PFSK-1 (cell line): Measurements from ENCODE around the gene DRGX.

Source experiments
- POLR2AphosphoS5 ChIP-seq: IDR thresholded peaks from 2 replicates; pipeline ENCODE4 v1.6.1; 2012; ENCODE audit warnings: low read depth, mild to moderate bottlenecking, control low read depth, low read length, moderate library complexity
- SIN3A ChIP-seq: IDR thresholded peaks from 2 replicates; pipeline ENCODE4 v1.6.1; 2012; ENCODE audit warnings: mild to moderate bottlenecking, low read length, moderate library complexity, borderline replicate concordance; ENCODE audit not compliant: insufficient read depth
- TAF1 ChIP-seq: IDR thresholded peaks from 2 replicates; pipeline ENCODE4 v1.6.1; 2012; ENCODE audit warnings: low read length, control low read depth, borderline replicate concordance; ENCODE audit not compliant: insufficient read depth
- TF ChIP-seq, protein P1 (sequence below), 2 experiments: IDR thresholded peaks; 2 replicates each; pipeline versions ENCODE4 v1.6.1 to v1.8.0; 2011 to 2012; ENCODE audit warnings: low read depth in 2 of 2, low read length in 2 of 2, control low read depth in 1 of 2, inconsistent platforms in 1 of 2, mild to moderate bottlenecking in 1 of 2, moderate library complexity in 1 of 2; ENCODE audit not compliant: insufficient read depth in 1 of 2

DNA sequence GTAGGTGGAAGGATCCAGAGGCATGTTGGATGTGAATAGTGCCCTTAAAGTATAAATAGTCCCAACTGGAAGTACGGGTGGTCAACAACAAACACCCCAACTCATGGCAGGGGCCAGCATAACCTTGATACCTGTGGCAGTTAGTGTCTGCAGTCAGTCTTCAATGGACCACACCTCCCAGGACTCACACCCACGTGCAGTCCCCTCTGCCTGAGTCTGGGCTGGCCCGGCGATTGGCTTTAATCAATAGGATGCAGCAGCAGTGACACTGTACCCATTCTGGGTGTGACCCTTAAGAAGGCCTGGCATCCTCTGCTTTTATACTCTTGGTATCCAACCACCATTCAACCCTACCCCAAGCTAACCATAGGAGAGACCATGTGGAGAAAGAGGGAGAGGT lies 18.6 kb downstream of the DRGX start:
- no peak for TF ChIP-seq POLR2AphosphoS5
- no peak for TF ChIP-seq TAF1
- no peak for TF ChIP-seq SIN3A
- TF ChIP-seq, protein P1, sequence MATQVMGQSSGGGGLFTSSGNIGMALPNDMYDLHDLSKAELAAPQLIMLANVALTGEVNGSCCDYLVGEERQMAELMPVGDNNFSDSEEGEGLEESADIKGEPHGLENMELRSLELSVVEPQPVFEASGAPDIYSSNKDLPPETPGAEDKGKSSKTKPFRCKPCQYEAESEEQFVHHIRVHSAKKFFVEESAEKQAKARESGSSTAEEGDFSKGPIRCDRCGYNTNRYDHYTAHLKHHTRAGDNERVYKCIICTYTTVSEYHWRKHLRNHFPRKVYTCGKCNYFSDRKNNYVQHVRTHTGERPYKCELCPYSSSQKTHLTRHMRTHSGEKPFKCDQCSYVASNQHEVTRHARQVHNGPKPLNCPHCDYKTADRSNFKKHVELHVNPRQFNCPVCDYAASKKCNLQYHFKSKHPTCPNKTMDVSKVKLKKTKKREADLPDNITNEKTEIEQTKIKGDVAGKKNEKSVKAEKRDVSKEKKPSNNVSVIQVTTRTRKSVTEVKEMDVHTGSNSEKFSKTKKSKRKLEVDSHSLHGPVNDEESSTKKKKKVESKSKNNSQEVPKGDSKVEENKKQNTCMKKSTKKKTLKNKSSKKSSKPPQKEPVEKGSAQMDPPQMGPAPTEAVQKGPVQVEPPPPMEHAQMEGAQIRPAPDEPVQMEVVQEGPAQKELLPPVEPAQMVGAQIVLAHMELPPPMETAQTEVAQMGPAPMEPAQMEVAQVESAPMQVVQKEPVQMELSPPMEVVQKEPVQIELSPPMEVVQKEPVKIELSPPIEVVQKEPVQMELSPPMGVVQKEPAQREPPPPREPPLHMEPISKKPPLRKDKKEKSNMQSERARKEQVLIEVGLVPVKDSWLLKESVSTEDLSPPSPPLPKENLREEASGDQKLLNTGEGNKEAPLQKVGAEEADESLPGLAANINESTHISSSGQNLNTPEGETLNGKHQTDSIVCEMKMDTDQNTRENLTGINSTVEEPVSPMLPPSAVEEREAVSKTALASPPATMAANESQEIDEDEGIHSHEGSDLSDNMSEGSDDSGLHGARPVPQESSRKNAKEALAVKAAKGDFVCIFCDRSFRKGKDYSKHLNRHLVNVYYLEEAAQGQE (IDR thresholded peaks at IDR 0.05; ENCODE audit: insufficient read depth in 1 of 2, low read depth in 2 of 2, low read length in 2 of 2) = no peak
